ENCODE measurements around the gene CCDC88C. TPM values are rescaled to one million over a fixed set of nuclear protein-coding genes. Genes with fewer than 3 reads are reported as not detected.

CCDC88C gene
- total and polyA plus RNA-seq, 2 donors (not counting 3 experiments of a cell fraction or from before 2014, with no cell fraction given), result 11.4 to 52.1 TPM

- H3K9me1 ChIP-seq (replicated peaks; ENCODE audit: control insufficient read depth, extremely low read depth, insufficient read depth, low read length), result no peaks in the 10 kb centered on the region
- DNase-seq (ENCODE audit: low read depth, low spot score), result no peak
- H4K20me1 ChIP-seq (replicated peaks; ENCODE audit: control insufficient read depth, extremely low read depth, insufficient read depth, low read length), result no peaks in the 10 kb centered on the region
- no peak overlapping the region for H3K9ac ChIP-seq (replicated peaks; ENCODE audit: extremely low read depth, insufficient read depth, low read length)
- dilution Hi-C loops (cut with MboI; ENCODE audit: extremely low pct_ligation_motif_present, low sequenced_read_pairs), result loop anchor here (25.0 kb wide), 1 partner anchor 371 kb away; no protein-coding TSS in a partner anchor
- no peak overlapping the region for H3K4me3 ChIP-seq (replicated peaks in 1 of 3; ENCODE audit: insufficient read depth in 1 of 3, low read depth in 1 of 3, low read length in 3 of 3)
- no peak overlapping the region for H2AFZ ChIP-seq (ENCODE audit: low read depth, low read length)
- H3K36me3 ChIP-seq (ENCODE audit: control insufficient read depth in 2 of 2, extremely low read depth in 1 of 2, insufficient read depth in 2 of 2, low read length in 2 of 2), result peaks cover 5 to 28% of the 10 kb centered on the region in 2 experiments
- TF ChIP-seq POLR2A (IDR thresholded peaks at IDR 0.05; ENCODE audit: low read depth, low read length) (no peak), MAX (IDR thresholded peaks at IDR 0.05; ENCODE audit: insufficient read depth, insufficient read length) (no peak), EZH2 (IDR thresholded peaks at IDR 0.05; ENCODE audit: borderline replicate concordance, low read depth, low read length, severe bottlenecking) (no peak), JUN (IDR thresholded peaks at IDR 0.05; ENCODE audit: borderline replicate concordance, insufficient read depth, insufficient read length, low read depth) (no peak), POLR2AphosphoS5 (IDR thresholded peaks at IDR 0.05; ENCODE audit: insufficient read depth, low read depth, low read length) (no peak), FOS (IDR thresholded peaks at IDR 0.05; ENCODE audit: borderline replicate concordance, insufficient read depth, low read length) (no peak), GATA2 (IDR thresholded peaks at IDR 0.05; ENCODE audit: insufficient read depth, insufficient read length, low read depth, low read length) (no peak), MYC (IDR thresholded peaks at IDR 0.05; ENCODE audit: low read depth, low read length) (no peak)
- TF ChIP-seq, protein P1, sequence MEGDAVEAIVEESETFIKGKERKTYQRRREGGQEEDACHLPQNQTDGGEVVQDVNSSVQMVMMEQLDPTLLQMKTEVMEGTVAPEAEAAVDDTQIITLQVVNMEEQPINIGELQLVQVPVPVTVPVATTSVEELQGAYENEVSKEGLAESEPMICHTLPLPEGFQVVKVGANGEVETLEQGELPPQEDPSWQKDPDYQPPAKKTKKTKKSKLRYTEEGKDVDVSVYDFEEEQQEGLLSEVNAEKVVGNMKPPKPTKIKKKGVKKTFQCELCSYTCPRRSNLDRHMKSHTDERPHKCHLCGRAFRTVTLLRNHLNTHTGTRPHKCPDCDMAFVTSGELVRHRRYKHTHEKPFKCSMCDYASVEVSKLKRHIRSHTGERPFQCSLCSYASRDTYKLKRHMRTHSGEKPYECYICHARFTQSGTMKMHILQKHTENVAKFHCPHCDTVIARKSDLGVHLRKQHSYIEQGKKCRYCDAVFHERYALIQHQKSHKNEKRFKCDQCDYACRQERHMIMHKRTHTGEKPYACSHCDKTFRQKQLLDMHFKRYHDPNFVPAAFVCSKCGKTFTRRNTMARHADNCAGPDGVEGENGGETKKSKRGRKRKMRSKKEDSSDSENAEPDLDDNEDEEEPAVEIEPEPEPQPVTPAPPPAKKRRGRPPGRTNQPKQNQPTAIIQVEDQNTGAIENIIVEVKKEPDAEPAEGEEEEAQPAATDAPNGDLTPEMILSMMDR (IDR thresholded peaks at IDR 0.05; ENCODE audit: extremely low read depth in 1 of 2, insufficient read depth in 1 of 2, low read depth in 1 of 2, low read length in 2 of 2), result no peak
- CTCF ChIA-PET, result interaction anchor here (0.9 to 8.8 kb wide), 3 partner anchors 81 to 381 kb away, joined by 3 to 220 read pairs (median 3); no protein-coding TSS in a partner anchor
- BruUV-seq (replicated peaks), result no TSS peak
- H3K79me2 ChIP-seq (ENCODE audit: control insufficient read depth, insufficient read depth, low read length), result no peaks in the 10 kb centered on the region
- no peaks in the 10 kb centered on the region for H3K4me1 ChIP-seq (ENCODE audit: control insufficient read depth, extremely low read depth, insufficient read depth, low read length)
- H3K27me3 ChIP-seq (ENCODE audit: control insufficient read depth in 2 of 2, insufficient read depth in 2 of 2, low read length in 2 of 2), result no peaks in the 10 kb centered on the region
- intact Hi-C loops (cut with micrococcal nuclease), result no loop called here
- no peaks in the 10 kb centered on the region for H3K9me3 ChIP-seq (replicated peaks; ENCODE audit: control insufficient read depth, insufficient read depth, low read length)
- POLR2A ChIA-PET, result no interaction called here
- H3K4me2 ChIP-seq (ENCODE audit: insufficient read depth, low read length), result no peak overlapping the region
- H3K27ac ChIP-seq (ENCODE audit: insufficient read depth, low read depth, low read length), result no peak overlapping the region
- no peak for FAIRE-seq
These were observed 134.0 kb downstream of the CCDC88C start for GRCh38 chr14:91283666-91284065.

Measured in endothelial cell of umbilical vein (primary cell).